Urothelium cell line (cell line): Measurements from ENCODE around the gene IL20RB.

ENCODE experiments used
- DNase-seq: peaks from one replicate; pipeline ENCODE4 v3.0.0; 2011; ENCODE audit warnings: low spot score, mixed read lengths
- FAIRE-seq: peaks from 2 replicates; lab custom pipeline; 2011; peaks lifted over from hg19 to GRCh38; lab: Jason Lieb, UNC

Gene IL20RB, protein sequence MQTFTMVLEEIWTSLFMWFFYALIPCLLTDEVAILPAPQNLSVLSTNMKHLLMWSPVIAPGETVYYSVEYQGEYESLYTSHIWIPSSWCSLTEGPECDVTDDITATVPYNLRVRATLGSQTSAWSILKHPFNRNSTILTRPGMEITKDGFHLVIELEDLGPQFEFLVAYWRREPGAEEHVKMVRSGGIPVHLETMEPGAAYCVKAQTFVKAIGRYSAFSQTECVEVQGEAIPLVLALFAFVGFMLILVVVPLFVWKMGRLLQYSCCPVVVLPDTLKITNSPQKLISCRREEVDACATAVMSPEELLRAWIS

DNA sequence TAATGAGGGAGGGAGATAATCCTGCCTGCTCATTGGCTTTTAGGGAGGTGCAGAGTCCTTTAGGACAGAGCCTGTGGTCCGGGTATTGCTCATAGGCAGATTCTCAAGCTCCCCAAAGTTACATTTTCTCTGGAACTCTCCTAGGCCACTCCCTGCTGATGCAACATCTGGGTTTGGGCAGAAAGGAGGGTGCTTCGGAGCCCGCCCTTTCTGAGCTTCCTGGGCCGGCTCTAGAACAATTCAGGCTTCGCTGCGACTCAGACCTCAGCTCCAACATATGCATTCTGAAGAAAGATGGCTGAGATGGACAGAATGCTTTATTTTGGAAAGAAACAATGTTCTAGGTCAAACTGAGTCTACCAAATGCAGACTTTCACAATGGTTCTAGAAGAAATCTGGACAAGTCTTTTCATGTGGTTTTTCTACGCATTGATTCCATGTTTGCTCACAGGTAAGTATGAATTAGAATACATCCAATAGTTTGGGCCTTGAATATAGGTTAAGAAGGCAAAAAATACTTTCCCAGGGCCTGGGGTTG lies at the start of gene IL20RB:
IL20RB (plus strand) TSS at position 233 of the 538 bp plus-strand sequence; CDS start at position 364, 131 bp downstream.
- DNase-seq (no peak), FAIRE-seq (no peak)

DNA sequence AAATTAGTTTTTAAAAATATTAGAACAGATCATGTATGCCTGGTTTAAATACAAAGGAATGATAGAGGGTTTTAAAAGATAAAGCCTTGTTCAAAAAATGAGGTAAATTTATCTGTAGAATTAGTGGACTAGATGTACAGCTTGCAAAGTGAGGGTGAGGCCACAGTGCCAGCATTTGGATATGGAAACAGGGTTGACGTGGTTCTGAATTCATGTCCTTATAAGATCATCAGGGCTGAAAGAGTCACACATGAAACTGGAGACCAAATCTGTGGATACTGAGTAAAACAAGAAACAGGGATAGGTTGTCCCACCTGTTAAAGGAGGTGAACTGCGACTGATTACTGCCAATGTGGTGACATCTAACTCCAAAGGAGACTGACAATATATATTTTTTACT lies 49.5 kb upstream of the IL20RB start:
- DNase-seq (no peak), FAIRE-seq (no peak)

DNA sequence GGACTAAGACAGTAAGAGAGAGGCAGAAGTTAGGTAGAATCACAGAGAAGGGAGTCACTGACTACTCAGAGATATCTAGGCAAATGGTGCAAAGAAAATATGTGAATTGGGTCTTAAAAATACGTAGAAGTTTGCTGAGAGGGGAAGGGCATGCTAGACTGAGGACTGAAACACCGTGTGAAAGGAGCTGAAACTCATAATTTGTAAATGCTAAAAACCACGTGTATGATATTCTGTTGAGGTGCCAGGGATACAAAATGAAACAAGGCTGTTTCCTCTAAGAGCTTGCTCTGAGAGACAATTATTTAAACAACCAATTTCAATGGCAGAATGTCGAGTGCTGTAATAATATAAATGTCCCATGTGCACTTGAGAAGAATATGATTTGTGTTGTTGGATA lies 48.6 kb upstream of the IL20RB start:
- no peak for FAIRE-seq
- no peak for DNase-seq

DNA sequence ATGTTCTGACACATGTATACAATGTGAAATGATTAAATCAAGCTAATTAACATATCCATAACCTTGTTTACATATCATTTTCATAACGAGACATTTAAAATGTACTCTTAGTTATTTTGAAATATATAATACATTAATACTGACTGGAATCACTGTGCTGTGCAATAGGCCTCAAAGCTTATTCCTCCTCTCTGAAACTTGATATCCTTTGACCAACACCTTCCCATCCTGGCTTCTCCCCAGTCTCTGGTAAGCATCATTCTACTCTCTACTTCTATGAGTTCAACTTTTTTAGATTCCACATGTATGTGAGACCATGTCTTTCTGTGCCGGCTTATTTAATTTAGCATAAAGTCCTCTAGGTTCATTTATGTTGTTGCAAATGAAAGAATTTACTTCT lies 47.1 kb upstream of the IL20RB start:
- FAIRE-seq: no peak

DNA sequence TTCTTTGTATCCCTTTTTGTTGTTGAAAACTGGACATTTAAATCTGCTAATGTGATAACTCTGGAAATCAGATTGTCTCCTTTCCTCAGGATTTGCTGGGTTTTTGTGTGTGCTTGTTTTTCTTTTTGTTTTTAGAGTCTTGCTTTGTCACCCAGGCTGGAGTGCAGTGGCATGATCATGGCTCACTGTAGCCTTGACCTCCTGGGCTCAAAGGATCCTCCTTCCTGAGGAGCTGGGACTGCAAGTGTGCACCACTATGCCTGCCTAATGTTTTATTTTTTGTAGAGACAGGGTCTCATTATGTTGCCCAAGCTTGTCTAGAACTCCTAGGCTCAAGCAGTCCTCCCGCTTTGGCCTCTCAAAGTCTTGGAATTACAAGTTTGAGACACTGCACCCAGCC lies 44.6 kb upstream of the IL20RB start:
- FAIRE-seq: no peak
- DNase-seq: no peak

More for the DNA sequence above, 47.1 kb upstream of the IL20RB start:
- DNase-seq: no peak

DNA sequence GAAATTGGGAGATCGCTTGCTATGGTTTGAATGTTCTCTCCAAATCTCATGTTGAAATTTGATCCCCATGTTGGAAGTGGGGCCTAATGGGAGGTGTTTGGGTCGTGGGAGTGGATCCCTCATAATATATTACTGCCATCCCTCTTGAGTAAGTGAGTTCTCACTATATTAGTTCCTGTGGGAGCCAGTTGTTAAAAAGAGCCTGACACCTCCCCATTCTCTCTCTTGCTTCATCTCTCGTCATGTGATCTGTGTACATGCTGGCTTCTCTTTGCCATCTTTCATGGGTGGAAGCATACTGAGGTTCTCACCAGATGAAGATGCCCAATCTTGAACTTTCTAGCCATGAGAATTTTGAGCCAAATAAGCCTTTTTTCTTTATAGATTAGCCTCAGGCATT lies 43.0 kb upstream of the IL20RB start:
- FAIRE-seq: no peak
- no peak for DNase-seq

DNA sequence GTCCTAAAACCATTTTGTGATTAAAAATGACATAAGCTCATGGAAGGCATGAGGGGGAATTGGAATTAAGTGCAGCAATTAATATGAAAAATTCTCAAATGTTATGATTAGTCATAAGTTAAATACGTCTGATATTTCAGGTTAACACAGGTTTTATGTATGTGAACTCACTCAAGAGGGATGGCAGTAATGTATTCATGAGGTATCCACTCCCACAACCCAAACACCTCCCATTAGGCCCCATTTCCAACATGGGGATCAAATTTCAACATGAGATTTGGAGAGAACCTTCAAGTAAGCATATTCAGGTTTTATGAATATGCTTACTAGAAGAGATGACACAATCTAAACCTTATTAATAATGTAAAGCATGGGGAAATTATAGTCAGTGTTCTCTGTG lies 41.6 kb upstream of the IL20RB start:
- no peak for FAIRE-seq
- DNase-seq: no peak

DNA sequence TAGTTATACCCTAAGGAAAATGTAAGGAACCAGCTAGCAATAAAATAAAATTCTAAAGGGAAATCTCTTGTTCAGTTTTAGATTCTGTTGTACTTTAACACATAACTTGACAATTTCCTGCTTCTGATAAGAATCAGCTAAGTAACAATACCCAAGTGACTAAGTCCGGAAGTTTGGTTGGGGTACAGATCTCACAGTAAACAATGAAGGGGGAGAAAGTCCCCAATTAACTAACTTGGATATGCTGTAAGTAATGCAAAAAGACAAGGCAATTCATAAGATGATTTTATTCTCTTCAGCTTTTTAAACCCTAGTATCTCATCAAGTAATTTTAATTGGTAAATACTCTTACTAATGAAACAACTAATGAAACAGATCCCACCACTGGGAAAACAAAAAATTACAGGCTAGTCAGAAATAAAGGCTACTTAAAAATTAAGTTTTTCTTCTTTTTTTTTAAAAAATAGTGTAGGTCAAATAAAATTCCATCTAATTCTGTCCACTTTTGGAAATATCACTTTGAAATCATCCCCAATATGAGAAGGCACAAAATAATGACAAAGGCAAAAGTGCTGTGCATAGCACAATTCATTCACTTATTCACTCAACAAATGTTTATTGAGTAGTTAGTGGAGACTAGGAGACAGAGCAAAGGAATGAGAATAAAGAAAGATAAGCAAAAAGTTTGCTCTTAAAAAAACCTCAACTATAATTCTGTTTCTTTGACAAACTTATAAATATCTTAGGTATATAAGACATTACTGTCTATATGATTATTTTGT lies 37.8 kb upstream of the IL20RB start:
- FAIRE-seq (no peak), DNase-seq (no peak)

DNA sequence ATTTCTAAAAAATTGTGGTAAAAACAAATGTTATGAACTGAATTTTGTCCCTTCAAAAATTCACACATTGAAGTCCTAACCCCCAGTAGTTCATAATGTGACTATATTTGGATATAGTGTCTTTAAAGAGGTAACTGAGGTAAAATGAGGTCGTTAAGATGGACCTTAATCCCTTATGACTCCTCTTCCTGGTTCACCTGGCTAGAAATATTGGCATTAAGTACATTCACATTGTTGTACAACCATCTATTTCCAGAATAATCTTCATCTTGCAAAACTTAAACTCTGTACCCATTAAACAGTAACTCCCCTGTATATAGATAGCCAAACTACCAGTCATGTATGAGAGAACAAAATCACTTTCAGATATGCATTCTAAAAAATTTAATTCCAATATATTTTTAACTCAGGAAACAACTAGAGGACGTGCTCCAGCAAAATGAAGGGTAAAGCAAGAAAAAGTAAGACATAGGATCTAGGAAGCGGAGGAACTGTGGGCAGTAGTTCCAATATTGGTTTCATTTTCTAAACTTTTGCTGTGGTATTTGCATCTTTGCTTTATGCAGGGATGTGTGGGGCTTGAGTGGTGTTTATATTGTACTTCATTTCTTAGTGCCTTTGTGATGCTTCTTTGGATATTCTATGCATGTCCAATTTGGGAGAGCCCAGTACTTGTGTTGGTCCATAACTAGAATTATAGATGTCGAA lies 36.7 kb upstream of the IL20RB start:
- no peak for FAIRE-seq

DNA sequence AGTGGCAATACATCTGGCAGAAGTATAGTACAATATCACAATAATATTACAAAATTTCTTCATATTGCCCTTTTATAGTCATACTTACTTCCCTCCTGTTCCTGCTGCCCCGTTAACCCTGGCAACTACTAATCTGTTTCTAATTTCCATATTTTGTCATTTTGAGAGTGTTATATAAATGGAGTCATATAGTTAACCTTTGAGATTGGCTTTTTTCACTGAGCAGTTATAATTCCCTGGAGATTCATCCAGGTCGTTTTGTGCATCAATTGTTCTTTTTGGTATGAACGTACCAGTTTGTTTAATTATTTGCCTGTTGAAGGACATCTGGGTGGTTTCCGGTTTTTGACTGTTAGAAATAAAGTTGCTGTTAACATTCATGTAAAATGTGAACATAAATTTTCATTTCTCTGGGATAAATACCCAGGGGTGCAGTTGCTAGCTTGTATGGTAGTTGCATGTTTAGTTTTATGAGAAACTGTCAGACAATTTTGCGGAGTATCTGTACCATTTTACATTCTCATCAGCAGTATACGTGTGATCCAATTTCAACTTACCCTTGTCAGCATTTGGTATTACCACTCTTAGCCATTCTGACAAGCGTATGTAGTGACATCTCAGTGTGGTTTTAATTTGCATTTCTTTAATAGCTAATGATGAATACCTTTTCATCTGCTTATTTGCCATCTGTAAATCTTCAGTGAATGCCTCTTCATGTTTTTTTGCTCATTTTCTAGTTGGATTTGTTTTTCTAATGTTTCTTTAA lies 32.2 kb upstream of the IL20RB start:
- DNase-seq (no peak), FAIRE-seq (no peak)

More for the DNA sequence above, 36.7 kb upstream of the IL20RB start:
- DNase-seq: no peak

DNA sequence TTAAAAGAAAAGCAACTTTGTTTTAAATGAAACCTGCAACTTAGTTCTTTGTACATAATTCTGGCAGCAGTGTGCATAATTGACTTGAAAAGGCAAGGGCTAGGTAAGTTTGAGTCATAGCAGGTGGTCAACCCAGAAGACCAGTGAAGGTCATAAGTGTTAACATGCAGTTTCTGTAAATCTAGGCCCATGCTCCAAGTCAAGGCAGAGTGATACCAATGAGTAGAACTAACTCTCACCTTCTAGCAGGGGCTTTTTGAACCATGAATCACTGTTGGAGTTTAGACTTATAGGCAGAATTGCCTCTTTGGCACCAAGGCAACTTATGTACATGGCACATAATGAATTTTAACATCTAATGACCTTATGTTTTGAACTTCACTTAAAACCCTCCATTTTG lies 29.5 kb upstream of the IL20RB start:
- FAIRE-seq (no peak), DNase-seq (no peak)

DNA sequence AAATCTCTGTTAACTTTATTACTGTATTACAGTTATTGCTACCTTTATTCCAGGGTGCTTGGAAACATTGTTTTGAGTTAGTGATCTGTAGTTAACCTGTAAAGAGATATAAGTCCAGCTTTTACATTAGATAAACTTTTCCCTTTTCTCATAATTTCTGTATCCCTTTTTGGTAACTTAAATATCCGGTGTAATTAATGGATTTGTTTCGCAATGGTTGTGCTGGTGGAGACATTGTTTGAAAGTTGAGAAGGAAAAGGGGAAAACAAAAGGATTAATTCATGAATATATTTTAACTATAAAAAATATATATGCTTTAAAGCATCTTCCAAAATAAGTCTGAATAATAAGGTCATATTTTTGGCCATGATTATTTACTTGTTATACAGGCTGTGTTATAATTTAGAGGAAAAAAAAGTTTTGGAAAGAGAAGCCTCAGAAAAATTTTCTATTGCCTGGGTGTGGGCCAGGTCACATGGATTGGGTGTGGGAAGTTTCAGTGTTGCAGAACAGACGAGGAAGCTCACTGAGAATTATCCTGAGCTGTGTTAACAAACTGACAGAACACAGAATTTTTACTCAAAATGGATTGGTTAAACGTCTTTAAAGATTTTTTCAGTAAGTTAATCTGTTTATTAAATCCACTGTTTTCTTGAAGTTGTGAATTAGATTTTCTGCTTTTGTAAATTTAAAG lies 27.7 kb upstream of the IL20RB start:
- FAIRE-seq (no peak), DNase-seq (no peak)

DNA sequence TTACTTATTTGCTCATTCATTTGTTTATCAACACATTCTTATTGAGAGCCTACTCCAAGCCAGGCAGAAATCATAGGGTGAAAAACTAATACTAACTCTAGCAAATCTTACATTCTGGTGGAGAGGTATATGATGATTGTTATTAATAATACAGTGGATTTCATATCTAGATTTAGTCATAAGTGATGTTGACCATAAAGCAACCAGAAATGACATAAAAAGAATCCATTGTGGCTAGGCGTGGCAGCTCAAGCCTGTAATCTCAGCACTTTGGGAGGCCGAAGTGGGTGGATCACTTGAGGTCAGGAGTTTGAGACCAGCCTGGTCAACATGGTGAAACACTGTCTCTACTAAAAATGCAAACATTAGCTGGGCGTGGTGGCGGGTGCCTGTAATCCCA lies 26.2 kb upstream of the IL20RB start:
- FAIRE-seq (no peak), DNase-seq (no peak)

DNA sequence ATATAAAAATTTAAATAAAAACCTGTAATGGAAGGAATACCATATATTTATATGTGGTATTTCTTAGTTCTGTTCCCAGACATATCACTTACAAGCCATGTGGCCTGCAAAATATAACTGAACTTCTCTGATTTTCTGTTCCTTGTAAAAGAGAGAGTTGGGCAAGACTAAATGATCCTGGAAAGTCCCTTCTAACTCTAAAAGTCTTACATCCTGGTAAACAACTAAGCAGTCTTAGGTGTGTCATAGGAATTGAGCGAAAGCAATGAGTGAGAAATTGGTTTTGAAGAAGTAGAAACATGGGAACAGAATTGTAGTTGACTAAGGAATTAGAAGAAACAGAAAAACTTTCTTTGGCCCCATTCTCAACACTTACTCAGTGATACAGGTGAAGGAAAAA lies 25.3 kb upstream of the IL20RB start:
- FAIRE-seq: no peak
- no peak for DNase-seq

DNA sequence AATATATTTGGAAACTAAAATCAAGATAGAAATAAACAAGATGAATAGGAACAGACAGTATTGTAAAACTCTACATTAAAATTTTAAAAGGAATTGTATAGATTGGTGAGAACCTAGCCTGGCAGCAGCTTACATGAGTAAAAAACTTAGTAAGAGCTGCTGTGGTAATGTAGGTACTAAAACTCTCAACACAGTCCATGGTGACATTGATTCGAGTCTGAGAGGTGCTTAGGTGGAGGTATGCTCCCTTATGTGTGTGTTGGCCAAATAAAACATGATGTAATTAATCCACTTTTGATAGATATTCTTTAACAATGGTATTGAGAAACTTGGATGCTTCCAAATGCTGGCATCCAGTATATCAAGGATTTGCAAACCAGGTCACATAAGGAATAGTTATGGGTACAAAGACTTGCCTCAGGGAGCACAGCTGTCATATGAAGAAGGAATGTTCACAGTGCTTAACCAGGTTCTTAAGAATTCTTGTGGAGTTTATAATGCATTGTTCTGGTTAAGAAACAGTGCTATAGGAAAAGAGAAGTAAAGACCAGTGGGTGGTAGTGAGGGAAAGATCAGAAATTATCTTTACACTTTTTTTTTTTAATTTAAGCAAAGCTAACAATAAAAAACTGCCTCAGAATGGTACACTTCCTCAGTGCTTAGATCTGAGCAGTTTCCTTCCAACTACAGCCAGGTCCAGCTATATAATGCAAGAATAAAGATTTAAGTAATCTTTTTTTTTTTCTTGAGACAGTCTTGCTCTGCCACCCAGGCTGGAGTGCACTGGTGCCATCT lies 24.6 kb upstream of the IL20RB start:
- FAIRE-seq (no peak), DNase-seq (no peak)

DNA sequence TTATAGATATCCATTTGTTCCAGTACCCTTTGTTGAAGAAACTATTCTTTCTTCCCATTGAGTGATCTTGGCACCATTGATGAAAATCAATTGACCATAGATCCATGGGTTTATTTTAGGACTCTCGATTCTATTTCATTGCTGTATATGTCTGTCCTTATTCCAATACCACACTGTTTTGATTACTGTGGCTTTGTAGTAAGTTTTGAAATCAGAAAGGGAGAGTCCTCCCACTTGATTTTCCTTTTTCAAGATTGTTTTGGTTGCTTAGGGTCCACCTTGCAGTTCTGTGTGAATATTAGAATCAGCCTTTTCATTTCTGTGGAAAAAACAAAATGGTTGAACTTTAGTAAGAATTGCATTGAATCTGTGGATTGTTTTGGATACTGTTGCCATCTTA lies 20.6 kb upstream of the IL20RB start:
- DNase-seq (no peak), FAIRE-seq (no peak)

DNA sequence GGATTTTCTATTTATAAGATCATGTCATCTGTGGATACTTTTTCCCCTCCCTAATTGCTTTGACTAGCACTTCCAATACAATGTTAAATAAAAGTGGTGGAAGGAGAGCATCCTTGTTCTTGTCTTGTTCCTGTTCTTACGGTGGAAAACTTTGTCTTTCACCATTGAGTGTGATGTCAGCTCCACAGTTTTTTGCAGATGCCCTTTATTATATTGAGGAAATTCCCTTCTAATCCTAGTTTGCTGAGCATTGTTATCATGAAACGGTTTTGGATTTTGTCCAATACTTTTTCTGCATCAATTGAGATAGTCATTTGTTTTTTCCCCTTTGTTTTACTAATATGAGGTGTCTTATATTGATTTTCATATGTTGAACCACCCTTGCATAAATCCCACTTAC lies 19.9 kb upstream of the IL20RB start:
- FAIRE-seq (no peak), DNase-seq (no peak)

DNA sequence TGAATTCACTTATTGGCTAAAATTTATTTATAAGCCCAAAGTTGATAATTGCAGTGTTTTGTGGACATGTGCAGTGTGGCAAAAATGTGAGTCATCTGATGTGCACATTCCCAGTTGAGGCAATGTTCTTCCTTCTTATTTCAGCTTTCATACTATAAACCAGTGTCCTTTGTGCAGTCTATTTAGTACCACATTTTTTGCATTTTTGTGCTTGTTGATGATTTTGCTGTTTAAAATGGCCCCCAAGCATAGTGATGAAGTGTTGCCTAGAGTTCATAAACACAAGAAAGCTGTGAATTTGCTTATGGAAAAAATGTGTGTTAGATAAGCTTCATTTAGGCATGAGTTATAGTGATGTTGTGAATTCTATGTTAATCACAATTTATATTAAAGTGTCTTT lies 19.4 kb upstream of the IL20RB start:
- FAIRE-seq (no peak), DNase-seq (no peak)

DNA sequence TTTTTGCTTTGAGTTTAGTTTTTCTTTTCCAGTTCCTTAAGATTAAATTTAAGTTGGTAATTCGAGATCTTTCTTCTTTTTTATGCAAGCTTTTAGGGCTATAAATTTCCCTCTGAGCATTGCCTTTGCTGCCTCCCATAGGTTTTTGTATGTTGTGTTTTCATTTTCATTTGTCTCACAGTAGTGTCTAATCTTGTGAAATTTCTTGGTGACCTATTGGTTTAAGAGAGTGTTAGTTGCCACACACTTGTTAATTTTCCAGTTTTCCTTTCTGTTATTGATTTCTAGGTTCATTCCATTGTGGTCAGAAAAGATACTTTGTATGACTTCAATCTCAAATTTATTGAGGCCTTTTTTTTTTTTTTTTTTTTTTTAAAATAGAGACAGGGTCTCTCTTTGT lies 18.3 kb upstream of the IL20RB start:
- no peak for DNase-seq
- no peak for FAIRE-seq
